GM21528 (cell line): ENCODE results near the gene MED26.
"Not testable (repeated sequence)": the region's sequence is repeated elsewhere in the genome, so short reads cannot be mapped to it uniquely, and the experiment has no call there.

Source experiments
- ATAC-seq: cut with Tn5 transposase; IDR thresholded peaks from one replicate; pipeline ENCODE4 v1.9.1; 2021; ENCODE audit warnings: mild to moderate bottlenecking, moderate library complexity; ENCODE audit not compliant: unreplicated experiment, low FRiP score

Gene MED26

GRCh38 chr19:16651421-16652188, 23.6 kb upstream of the MED26 start:
- ATAC-seq = not testable (repeated sequence)

DNA sequence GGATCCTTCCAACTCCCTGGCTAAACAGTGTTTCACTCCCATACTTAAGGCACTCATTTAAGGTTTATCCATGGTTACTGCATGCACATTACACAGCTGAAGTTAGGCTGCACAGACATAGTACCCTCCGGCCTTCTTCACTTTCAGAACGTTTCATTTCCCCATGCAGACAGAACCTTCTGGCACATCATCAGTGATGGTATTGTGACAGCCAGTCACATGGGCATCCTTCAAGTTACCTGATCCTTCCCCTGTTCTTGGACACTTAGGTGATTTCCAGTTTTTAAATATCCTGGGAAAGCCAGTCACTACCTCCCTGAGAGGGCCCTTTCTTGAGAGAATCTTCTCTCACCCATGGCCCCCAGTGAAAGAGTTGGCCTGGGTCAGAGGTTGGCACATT, 22.8 kb upstream of the MED26 start:
- ATAC-seq = no peak

DNA sequence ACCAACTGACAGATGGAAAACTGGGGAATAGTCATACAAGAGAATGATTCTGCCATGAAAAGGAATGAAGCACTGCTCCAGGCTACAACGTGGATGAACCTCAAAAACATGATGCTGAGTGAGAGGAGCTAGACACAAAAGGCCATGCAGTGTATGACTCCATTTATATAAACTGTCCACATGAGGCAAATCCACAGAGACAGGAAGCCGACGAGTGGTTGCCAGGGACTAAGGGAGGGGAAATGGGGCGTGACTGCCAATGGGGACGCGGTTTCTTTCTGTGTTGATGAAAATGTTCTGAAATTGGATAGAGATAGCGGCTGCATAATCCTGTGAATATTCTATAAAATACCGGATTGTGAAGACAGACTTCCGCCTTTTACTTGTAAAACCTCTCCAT, 21.7 kb upstream of the MED26 start:
- ATAC-seq = no peak

GRCh38 chr19:16645140-16645539, 17.1 kb upstream of the MED26 start:
- no peak for ATAC-seq

DNA sequence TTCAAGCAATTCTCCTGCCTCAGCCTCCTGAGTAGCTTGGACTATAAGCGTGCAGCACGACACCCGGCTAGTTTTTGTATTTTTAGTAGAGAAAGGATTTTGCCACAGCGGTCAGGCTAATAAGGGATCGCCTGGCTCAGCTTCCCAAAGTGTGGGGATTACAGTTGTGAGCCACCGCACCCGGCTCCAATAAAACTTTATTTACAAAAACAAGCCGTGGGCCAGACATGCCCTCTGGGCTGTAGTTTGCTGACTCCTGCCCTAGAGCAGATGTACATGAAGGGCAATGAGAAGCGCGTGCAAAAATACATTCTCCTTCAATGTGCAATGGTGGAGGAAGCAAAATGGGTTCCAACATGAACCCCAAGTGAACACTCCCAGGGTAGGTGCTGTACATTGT, 13.7 kb upstream of the MED26 start:
- ATAC-seq = no peak

DNA sequence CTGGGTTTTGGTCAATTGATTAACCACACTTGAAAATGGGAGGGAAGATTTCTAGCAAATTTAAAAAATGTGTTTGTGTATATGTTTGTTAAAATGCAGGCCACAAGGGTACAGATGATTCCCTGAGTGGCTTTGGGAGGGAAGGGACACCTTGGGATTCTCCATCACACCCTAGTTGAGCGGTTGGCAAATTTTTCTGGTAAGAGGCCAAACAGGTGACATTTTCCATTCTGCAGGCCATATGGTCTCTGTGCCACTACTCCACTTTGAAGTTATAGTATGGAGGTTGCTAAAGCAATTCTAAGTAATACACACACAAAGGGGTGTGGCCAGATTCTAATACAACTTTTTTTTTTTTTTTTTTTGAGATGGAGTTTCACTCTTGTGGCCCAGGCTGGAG, 12.9 kb upstream of the MED26 start:
- no peak for ATAC-seq

DNA sequence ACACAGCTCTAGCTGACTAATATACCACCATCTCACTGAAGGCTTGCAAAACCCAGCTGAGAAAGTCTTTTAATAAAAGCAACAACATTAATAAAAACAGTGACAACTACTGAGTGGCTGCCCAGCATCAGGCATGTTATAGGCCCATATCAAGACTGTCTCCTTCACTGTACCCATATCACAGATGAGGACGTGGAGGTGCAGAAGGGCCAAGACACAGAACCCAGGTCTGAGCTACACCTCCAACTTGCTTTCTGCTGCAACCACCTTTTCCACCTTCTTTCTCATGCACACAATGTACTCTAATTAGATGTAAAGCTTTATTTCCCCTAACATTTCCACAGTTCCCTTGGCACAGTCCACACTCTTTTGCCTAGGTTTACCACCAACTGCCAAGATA, 10.7 kb upstream of the MED26 start:
- no peak for ATAC-seq

DNA sequence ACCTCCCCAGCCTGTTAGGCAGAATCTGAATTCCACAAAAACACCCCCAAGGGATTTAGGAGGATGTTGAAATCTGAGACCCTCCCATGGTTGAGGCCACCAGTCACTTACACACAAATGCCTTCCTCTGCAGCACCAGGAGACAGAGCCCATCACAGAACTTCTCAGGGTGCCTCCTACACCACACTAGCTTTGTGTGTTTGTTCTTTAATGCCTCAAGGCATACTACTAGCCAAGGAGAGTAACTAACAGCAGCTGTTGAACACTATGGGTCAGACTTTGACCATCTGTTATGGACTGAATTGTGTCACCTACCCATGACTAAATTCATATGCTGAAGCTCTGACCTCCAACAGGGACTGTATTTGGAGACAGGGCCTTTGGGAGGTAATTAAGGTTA, 9.5 kb upstream of the MED26 start:
- no peak for ATAC-seq

GRCh38 chr19:16631465-16631864, 3.5 kb upstream of the MED26 start:
- ATAC-seq = no peak

GRCh38 chr19:16628984-16629691, 1.1 kb upstream of the MED26 start:
- no peak for ATAC-seq

DNA sequence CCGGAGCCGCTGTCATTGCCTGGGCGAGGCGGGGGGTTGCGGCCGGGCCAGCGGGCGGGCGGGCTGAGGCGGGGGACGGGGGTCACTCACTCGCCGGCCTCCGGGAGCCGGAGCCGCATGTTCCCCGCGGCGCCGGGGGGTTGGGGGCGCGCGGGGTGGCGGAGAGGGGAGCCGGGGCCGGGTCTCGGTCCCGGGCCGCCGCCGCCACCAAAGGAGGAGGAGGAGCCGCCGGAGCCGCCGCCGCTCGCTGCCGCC, 149 bp downstream of the MED26 start:
- ATAC-seq = no peak

DNA sequence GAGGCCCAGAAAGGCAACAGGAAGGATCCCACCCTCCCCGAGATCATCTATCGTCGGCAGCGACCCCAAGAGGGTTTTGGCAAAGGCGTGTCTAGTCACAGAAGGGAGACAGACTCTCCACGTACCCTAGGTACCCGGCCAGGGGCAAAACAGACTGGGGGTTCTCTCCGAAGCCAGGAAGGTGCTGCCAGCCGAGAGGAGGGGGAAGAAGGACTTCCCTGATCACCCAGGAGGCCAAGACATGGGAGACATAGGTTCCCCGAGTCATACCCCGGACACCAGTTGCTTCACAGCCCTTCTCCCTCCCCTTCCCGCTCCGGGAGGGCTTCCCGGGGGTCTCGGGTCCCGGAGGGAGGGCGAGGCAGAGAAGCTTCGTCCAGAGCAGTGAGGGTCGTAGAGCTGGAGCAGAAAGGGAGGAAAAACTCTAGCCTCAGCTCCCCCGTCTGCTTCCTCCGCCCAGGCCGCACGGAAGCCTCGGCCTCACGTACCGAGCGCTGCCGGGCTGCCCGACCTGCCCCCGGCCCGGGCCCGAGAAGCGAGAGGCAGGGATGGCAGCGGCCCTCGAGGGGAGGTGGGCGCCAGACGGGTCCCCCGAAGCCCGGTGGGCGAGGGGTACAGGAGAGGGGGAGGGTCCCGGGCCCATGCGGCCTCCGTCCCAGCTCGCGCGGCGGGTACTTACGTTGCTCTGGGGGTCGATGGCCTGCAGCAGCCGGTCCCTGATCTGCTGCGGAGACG, 644 bp downstream of the MED26 start:
- ATAC-seq = peak; percentile 15

DNA sequence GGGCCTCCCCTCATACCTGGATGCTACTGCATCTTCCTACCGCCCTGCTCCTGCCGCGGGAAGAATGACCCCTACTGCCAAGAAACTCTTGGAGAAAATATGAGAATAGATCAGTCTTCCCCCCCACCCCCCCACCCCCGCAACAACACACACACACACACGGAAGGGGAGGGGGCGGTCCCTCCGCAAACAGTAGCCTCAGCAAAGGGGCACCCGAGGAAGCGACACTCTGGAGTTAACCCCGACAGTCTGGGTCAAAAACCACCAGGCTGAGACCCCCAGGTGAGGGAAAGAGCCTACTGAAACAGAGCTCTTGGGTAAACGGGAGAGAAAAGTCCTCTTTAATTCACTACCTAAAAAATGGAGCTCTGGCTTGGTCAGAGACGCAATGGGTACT, 1.2 kb downstream of the MED26 start:
- ATAC-seq = no peak

DNA sequence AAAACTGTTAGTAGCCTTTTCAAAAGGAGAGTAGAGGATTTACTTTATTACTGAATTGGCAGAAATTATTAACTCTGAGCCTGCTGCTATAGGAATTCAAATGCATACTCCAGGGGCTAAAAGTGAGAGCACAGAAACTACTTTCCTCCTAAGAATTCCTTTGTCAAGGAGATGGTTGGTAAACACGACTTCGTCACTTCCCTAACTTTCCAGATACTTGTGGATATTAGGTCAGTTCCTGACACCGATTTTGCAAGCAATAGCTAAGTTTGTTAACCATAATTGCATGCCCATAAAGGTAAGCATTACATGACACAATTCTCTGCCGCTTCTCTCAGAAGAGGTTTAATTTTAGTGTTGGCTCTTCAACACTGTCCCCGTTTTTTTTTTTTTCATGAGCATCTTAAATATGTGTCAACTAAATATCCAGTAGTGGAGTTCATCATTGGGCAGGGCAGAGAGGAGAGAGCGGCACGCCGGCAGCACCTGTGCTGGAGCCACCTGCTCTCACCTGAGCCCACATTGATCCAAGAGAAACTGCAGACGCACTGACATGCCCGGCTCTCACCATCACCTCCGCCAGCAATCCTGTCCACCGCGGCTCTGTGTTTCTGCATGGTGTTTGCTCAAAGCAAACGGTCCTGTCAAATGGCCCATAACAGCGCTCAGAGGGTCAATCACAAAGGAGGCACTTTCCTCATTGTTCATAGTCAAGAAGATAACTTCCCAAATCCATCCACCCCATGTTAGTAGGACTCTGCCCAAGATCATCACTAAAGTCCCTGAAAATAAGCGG, 2.6 kb downstream of the MED26 start:
- ATAC-seq = no peak

- no peak for ATAC-seq
Observed at GRCh38 chr19:16624236-16624635, 3.8 kb downstream of the MED26 start.

GRCh38 chr19:16623576-16623975, 4.4 kb downstream of the MED26 start:
- ATAC-seq = no peak

- no peak for ATAC-seq
Observed at GRCh38 chr19:16623066-16623465, 4.9 kb downstream of the MED26 start.

DNA sequence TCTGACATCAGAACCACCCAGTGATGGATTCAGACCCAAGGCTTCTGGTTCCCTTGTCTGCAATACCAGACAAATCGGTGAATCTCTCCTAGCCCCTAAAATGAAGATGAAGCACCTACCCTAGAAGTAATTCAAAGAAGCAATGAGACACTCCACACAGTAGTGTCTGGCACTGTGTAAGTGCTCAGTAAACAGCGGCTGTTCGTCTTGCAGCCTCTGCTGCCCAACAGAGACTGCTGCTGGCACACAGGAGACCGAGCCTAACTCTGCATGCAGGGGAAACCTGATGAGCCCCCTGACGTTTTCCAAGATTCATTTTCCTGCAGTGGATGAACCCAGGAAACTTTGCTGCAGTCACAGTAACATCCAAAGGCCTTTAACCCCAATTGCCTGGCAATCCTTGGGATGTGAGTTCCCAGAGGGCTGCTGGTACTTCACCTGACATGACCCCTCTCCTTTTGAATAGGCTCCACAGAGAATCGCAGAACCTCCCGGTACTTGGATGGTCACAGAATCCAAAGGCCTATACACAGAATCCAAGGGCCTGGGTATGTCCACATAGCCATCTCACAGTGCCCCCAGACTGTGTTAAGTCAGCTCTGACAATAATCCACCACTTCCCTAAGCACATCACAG, 6.7 kb downstream of the MED26 start:
- no peak for ATAC-seq

DNA sequence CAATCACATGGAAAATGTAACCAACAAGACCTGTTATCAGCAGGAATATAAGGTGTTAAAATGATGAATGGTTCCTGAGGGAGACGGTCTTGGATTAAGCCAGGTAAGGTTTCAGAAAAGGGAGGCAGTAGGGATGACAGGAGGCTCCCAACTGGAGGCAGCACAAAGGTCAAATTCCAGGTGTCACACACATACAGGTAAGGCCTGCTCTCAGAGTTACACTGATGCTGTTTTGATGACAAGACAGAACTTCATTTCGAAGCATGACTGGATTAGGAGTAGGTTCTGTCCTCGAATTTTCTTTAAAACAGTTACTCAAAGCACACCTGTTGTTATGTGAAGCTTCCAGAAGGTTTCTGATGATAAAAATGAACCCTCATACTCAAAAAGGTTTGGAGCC, 7.4 kb downstream of the MED26 start:
- ATAC-seq = no peak

GRCh38 chr19:16620018-16620417, 8.0 kb downstream of the MED26 start:
- no peak for ATAC-seq

DNA sequence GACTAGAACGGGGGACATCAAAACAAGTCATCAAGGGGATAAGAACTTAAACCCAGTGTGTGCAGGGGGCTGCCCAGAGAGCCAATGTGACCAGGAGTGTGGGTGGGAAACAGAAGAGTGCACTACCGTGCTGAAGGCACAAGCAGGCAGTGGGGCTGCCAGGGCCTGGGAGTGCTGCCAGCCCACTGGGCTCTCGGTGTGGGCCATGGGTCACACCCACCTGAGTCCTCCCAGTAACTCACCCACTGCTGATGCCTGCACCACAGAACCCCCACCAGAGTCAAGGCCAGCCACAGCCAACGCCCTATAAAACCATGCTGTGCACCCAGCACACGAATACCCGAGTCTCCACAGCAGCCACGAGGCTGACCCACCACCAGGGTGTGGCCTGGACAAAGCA, 8.5 kb downstream of the MED26 start:
- no peak for ATAC-seq
